WTC11 (cell line): Measurements from ENCODE around the gene HAGHL.

ENCODE experiments used
- ZNF138 ChIP-seq: sonication (generic); formaldehyde crosslinking; conservative IDR thresholded peaks from 2 replicates; pipeline ENCODE4 v1.8.1; 2022; ENCODE audit warnings: mild to moderate bottlenecking, moderate library complexity, missing genetic modification reagents
- TF ChIP-seq, protein P1 (sequence below): fragments of 200-600 bp; IDR thresholded peaks from 2 replicates; pipeline ENCODE4 v1.8.0; 2022; ENCODE audit warnings: antibody characterized with exemption

DNA sequence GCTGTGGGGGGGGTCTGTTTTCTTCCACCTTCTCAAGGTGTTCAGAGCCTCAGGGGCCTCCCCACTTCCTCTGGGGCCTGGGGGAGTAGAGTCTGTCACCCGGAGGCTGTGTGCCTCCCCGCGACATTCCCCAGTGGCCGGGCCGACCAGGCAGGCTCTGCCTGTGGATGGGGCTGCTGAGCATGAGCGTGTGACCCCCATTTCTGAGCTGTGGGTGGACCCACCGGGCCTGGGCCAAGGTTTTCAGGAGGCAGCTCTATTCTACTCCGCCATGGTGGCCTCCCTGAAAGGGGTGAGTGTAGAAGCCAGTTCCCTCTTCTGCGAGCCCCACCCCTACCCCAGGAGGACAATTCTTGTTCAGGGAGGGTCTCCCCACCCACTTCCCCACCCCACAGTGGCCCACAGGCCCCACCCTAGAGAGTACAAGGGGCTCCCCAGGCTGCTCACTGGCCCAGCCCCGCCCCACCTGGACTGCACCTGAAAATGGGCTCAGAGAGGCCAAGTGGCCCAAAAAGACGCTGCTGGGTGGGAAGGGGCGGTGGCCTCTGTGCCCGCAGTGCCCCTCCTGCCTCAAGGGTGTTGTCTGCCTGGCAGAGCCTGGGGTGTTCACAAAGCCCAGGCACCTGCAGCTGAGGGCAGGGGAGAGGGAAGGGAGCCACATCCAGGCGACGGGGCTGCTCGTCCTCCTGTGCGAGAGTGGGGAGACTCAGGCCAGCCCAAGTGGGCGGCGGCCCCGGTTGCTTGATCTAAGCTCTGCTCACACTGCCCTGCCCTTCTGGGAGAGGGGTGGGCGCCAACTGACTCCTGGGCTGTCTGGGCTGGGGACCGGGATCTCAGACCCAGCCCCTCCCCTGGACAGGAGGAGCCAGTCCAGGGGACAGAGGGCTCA, 35.0 kb downstream of the HAGHL start:
- TF ChIP-seq, protein P1, sequence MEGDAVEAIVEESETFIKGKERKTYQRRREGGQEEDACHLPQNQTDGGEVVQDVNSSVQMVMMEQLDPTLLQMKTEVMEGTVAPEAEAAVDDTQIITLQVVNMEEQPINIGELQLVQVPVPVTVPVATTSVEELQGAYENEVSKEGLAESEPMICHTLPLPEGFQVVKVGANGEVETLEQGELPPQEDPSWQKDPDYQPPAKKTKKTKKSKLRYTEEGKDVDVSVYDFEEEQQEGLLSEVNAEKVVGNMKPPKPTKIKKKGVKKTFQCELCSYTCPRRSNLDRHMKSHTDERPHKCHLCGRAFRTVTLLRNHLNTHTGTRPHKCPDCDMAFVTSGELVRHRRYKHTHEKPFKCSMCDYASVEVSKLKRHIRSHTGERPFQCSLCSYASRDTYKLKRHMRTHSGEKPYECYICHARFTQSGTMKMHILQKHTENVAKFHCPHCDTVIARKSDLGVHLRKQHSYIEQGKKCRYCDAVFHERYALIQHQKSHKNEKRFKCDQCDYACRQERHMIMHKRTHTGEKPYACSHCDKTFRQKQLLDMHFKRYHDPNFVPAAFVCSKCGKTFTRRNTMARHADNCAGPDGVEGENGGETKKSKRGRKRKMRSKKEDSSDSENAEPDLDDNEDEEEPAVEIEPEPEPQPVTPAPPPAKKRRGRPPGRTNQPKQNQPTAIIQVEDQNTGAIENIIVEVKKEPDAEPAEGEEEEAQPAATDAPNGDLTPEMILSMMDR = no peak
- TF ChIP-seq ZNF138 (CRISPR knock-in tag) = no peak
